ENCODE measurements around the gene TMEM125. TPM values are rescaled to one million over a fixed set of nuclear protein-coding genes. Genes with fewer than 3 reads are reported as not detected.
A peak's percentile ranks its signal among the peaks of the same experiment; 100 is the strongest.

The TMEM125 gene
- total and polyA plus RNA-seq, 10 of the 15 experiments (the other 5 are each of a cell fraction or from before 2014, with no cell fraction given), result 0.28 TPM; not detected in 9

GRCh38 chr1:43227143-43227764, 42.5 kb upstream of the TMEM125 start (continued):
- TF ChIP-seq, protein P1, sequence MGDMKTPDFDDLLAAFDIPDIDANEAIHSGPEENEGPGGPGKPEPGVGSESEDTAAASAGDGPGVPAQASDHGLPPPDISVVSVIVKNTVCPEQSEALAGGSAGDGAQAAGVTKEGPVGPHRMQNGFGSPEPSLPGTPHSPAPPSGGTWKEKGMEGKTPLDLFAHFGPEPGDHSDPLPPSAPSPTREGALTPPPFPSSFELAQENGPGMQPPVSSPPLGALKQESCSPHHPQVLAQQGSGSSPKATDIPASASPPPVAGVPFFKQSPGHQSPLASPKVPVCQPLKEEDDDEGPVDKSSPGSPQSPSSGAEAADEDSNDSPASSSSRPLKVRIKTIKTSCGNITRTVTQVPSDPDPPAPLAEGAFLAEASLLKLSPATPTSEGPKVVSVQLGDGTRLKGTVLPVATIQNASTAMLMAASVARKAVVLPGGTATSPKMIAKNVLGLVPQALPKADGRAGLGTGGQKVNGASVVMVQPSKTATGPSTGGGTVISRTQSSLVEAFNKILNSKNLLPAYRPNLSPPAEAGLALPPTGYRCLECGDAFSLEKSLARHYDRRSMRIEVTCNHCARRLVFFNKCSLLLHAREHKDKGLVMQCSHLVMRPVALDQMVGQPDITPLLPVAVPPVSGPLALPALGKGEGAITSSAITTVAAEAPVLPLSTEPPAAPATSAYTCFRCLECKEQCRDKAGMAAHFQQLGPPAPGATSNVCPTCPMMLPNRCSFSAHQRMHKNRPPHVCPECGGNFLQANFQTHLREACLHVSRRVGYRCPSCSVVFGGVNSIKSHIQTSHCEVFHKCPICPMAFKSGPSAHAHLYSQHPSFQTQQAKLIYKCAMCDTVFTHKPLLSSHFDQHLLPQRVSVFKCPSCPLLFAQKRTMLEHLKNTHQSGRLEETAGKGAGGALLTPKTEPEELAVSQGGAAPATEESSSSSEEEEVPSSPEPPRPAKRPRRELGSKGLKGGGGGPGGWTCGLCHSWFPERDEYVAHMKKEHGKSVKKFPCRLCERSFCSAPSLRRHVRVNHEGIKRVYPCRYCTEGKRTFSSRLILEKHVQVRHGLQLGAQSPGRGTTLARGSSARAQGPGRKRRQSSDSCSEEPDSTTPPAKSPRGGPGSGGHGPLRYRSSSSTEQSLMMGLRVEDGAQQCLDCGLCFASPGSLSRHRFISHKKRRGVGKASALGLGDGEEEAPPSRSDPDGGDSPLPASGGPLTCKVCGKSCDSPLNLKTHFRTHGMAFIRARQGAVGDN (IDR thresholded peaks at IDR 0.05), result no peak
- TF ChIP-seq ZBED1 (IDR thresholded peaks at IDR 0.05; ENCODE audit: borderline replicate concordance), result no peak
- no peak for TF ChIP-seq BMI1 (IDR thresholded peaks at IDR 0.05; ENCODE audit: borderline replicate concordance)
- no peak for TF ChIP-seq EP300 (IDR thresholded peaks at IDR 0.05; ENCODE audit: borderline replicate concordance in 1 of 2, control insufficient read depth in 1 of 2, low read depth in 2 of 2, low read length in 2 of 2)
- peak in 1 of 2 experiments; percentile 29; a peak in 1 of 4 replicates for TF ChIP-seq BHLHE40 (IDR thresholded peaks at IDR 0.05; ENCODE audit: borderline replicate concordance in 1 of 2, low read depth in 2 of 2, low read length in 1 of 2)
- no peak for TF ChIP-seq CBX3 (IDR thresholded peaks at IDR 0.05; ENCODE audit: borderline replicate concordance, low read depth)
- no peak for TF ChIP-seq ZNF274 (IDR thresholded peaks at IDR 0.05; ENCODE audit: insufficient read depth, insufficient read length)
- no peak for TF ChIP-seq KAT2A (conservative IDR thresholded peaks at IDR 0.05; ENCODE audit: control insufficient read depth, low read depth, low read length)
- TF ChIP-seq PKNOX1 (IDR thresholded peaks at IDR 0.05), result no peak
- TF ChIP-seq KLF5 (IDR thresholded peaks at IDR 0.05; ENCODE audit: partially characterized antibody), result no peak
- TF ChIP-seq YY1 (IDR thresholded peaks at IDR 0.05; ENCODE audit: low read depth, low read length), result peak; percentile 73; the same call in 1 of the 2 replicates
- no peak for TF ChIP-seq ZNF217 (IDR thresholded peaks at IDR 0.05)
- no peak for TF ChIP-seq PAX8 (IDR thresholded peaks at IDR 0.05)
- TF ChIP-seq SIN3A (IDR thresholded peaks at IDR 0.05; ENCODE audit: low read depth, low read length), result no peak
- TF ChIP-seq MYB (IDR thresholded peaks at IDR 0.05; ENCODE audit: borderline replicate concordance, low read depth, low read length), result no peak
- TF ChIP-seq IRF4 (IDR thresholded peaks at IDR 0.05; ENCODE audit: low read depth, low read length), result no peak

Data from GM12878 (cell line).